Activated naive CD8-positive, alpha-beta T cell treated with anti-CD3 and anti-CD28 coated beads, Interleukin-2, amount 50 U/mL, for 16 hours (primary cell): Measurements from ENCODE around the gene ENC1.
A peak's percentile ranks its signal among the peaks of the same experiment; 100 is the strongest.
"Not testable (repeated sequence)": the region's sequence is repeated elsewhere in the genome, so short reads cannot be mapped to it uniquely, and the experiment has no call there.

ENCODE experiments used
- DNase-seq: peaks from one replicate; pipeline ENCODE4 v3.0.0-alpha.2; 2020; ENCODE audit warnings: low read depth, low spot score

Gene ENC1, protein sequence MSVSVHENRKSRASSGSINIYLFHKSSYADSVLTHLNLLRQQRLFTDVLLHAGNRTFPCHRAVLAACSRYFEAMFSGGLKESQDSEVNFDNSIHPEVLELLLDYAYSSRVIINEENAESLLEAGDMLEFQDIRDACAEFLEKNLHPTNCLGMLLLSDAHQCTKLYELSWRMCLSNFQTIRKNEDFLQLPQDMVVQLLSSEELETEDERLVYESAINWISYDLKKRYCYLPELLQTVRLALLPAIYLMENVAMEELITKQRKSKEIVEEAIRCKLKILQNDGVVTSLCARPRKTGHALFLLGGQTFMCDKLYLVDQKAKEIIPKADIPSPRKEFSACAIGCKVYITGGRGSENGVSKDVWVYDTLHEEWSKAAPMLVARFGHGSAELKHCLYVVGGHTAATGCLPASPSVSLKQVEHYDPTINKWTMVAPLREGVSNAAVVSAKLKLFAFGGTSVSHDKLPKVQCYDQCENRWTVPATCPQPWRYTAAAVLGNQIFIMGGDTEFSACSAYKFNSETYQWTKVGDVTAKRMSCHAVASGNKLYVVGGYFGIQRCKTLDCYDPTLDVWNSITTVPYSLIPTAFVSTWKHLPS

DNA sequence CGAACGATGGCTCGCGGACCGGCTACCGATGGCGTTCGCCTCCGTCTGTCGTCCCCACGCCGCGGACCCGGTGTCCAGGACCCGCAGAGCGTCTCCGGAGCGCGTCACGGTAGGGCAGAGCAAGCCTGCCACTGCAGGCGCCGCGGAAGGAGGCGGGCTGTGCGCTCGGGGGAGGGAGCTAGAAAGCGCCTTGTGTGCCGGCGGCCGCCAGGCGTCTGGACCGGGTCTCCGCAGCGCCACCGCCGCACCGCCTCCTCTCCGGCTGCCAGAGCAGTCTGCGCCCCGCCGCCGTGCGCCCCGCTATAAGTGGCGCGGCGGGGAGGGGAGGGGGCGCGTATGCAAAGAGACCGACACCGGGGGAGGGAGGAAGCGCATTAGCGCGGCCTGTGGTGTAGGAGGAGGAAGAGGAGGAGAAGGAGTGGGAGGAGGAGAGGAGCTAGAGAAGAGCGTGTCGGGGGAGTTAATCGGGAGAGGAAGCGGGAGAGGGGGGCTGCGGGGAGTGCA, at the start of gene ENC1:
TSS of gene ENC1 (minus strand) at position 279 of the 504 bp plus-strand sequence. CDS start 4,243 bp downstream, outside the sequence.
- DNase-seq: peak; percentile 32

DNA sequence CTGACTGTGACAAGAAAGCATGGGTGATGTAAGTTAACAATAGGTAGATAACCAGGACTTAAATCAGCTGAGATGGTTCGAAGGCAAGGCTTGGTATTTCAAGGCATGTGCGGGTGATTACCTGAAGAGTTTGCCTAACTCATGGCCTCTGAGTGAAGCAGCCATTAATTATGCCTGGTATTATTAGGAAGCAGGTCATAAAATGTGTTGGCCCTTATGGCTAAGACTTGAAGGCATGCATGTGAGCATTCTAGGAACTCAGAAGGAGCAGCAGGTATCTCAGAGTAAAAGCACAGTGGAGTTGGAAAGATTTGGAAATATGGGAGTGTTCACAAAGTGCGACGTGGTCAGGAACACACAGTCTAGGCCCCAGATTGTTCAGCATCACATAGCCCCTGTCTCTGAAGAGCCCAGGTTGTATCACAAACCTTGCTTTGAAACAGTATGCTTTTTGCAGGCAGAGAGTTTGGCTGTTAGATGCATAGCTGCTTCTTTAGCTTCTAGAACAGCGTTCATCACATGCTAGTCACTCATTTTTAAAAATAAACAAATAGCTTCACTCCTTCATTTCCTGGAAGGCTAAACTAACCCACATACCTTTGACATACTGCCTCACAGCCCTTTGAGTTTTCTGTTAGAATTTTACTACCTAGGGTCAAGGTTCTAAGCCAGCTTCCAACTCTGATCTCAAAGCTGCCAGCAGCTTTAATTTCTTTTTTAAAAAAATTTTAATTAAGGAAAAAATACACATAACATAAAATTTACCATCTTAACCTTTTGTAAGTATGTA, 46.6 kb upstream of the ENC1 start:
- DNase-seq: no peak

DNA sequence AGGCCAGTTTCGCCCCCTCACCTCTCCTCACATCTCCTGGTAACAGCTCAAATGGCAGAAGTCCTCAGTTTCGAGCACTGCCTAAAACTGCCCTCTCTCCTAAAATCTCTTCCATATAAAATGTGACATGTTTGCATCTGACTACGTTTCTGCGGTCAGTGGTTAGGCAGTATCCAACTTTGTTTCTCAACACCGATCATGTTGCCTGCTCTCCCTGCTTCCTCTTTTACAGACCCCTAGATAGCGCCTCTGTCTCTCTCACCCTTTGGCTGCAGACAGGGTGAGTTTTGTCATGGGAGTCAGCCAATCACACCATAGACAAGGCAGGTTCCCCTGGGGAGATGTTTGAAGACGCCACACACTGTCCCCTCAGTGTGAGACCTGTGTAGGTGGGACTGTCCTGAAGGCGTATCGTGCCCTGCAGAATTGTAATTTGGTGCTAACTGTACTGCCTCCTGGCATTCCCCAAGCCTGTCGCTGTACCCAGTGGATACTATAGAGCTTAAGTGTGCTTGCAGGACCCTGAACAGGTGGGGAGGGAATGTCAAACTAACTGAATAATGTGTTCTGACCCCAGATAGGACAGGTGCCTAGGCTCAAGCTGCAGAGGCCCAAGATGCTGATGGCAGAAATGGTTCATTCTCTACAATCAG, 45.6 kb upstream of the ENC1 start:
- DNase-seq: no peak

DNA sequence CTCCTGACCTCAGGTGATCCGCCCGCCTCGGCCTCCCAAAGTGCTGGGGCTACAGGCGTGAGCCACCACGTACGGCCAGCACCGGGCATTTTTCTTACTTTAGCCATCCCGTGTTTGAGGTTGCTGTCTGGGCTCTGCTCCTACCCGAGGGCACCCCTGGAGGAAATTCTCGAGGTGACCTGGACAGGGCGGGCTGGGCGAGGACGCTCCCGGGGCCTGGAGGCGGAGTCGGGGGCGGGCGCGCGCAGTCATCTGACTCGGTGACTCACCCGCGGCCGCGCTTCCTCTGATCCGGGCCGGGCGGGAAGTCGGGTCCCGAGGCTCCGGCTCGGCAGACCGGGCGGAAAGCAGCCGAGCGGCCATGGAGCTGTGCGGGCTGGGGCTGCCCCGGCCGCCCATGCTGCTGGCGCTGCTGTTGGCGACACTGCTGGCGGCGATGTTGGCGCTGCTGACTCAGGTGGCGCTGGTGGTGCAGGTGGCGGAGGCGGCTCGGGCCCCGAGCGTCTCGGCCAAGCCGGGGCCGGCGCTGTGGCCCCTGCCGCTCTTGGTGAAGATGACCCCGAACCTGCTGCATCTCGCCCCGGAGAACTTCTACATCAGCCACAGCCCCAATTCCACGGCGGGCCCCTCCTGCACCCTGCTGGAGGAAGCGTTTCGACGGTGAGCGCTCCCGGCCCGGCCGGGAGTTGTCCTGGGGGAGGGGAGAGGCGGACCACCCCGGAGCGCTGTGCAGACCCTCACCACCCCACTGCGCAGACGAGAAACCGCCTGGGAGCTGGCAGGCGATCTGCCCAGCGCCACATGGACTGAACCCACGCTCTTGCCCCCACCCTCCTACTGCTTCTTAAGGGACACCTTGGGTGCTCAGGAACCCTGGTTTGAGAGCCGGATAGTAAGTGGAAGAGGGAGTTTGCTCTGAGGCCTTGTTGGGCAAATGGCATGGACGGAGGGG, 44.6 kb upstream of the ENC1 start, which contains the start of gene HEXB:
TSS of gene HEXB (plus strand) at position 334 of the 952 bp plus-strand sequence. CDS start at position 362, 28 bp downstream.
- DNase-seq: peak; percentile 60

DNA sequence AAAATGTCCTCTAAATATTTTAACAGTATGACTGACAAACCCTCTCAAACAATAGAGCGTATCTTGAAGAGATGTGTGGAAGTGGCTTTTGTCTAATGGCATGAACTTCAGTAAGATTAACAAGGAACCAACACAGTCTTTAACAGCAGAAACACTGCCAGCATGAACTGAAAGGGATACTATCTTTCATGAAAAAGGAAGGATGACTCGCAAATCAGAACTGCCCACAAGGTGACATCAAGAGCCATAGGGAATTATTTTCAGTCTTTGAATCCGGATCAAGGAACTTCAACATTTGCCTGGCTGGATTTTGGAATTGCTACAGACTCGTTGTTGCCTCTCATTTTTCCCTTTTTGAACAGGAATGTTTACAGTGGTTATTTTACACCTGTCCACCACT, 39.4 kb upstream of the ENC1 start:
- no peak for DNase-seq

DNA sequence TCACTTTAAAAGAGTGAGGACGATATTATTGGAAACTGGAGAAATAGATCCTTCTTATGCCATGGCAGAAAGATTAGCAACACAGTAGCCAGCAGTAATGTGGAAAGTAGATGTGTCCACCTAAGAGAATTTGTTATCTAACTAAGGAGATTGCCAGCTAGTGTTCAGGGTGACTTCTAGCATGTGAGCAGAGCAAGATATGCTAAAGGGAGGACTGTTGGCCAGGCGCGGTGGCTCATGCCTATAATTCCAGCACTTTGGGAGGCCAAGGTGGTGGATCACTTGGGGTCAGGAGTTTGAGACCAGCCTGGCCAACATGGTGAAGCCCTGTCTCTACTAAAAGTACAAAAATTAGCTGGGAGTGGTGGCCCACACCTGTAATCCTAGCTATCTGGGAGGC, 38.8 kb upstream of the ENC1 start:
- not testable (repeated sequence) for DNase-seq

DNA sequence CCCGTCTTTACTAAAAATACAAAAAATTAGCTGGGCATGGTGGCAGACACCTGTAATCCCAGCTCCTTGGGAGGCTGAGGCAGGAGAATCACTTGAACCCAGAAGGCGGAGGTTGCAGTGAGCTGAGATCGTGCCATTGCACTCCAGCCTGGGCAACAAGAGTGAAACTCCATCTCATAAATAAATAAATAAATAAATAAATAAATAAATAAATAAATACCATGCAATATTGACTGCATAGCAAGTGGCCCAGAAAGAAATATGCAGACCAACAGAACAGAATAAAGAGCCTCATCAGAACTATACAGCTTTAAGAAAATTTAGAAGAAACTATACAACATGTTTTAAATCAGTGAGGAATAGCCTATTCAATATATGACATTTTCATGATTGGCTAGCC, 37.6 kb upstream of the ENC1 start:
- not testable (repeated sequence) for DNase-seq

DNA sequence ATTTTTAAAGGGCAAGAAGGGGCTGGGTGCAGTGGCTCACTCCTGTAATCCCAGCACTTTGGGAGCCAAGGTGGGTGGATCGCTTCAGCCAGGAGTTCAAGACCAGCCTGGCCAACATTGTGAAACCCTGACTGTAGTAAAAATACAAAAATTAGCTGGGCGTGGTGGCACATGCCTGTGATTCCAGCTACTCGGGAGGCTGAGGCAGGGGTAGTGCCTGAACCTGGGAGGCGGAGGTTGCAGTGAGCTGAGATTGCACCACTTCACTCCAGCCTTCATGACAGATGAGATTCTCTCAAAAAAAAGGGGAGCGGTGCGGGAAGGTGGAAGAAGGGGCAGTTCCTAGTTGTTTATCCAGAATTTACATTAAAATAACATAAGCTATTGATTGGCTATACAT, 35.9 kb upstream of the ENC1 start:
- not testable (repeated sequence) for DNase-seq

DNA sequence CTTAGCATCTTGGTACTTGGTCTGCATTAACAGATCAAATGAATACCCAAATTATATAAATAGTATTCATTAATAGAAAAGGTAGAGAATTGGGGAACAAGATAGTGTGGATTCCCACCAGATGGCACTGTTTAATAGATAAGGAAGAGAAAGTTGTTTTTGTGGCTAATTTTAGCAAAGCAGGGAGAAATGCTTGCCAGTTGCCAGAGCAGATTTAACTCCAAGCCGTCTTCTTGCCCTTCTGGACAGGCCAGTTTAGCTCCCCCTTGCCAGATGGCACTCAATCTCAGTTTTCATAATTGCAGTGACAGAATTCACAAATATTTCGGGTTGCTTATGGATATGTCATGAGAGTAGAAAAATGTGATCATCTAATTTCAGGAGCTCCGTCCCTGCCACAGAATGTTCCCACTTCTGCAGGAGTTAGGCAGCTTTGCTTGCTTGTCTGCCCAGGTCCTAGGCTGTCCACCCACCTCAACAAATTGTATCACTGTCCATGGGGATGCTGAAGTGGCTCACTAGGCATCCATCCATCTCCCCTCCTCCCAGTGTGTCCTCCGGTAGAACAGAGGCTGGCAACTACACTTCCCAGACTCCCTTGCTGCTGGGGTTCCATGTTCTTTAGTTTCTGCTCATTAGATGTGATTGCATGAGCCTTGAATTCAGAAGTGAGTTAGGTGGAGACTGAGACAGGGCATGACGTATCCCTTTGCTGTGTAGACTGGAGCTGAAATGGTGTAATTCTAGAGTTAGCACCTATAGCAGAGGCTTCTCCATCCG, 32.7 kb upstream of the ENC1 start:
- DNase-seq: no peak

DNA sequence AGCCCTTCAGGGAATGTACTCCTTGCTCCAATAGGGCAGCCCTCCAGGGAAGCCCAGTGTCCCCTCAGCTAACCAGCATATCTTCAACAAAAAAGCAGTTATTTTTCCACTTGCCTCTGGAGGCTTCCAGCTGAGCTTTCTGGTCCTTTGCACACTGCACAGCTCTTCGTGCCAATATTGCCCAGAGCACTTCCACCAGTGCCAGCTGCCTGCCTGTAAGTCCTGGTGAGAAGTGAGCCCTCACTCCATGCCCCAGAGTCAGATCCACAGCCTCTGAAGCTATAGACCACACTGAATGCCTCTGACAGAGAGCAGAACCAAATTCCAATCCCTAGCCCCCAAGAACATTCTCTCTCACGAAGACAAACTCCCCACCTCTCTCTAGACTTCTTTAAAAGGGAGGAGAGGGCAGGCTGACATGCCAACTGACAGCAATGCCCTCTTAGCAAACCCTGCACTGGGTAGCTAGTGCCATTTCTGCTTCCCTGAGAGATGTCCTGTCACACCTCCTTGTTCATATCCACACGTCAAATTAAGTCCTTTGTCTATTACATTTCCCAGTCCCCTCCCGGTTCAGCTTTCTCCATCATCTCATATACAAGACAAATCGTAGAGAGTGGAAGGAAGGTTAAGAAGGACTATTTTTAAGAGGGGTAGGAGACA, 31.8 kb upstream of the ENC1 start:
- no peak for DNase-seq

DNA sequence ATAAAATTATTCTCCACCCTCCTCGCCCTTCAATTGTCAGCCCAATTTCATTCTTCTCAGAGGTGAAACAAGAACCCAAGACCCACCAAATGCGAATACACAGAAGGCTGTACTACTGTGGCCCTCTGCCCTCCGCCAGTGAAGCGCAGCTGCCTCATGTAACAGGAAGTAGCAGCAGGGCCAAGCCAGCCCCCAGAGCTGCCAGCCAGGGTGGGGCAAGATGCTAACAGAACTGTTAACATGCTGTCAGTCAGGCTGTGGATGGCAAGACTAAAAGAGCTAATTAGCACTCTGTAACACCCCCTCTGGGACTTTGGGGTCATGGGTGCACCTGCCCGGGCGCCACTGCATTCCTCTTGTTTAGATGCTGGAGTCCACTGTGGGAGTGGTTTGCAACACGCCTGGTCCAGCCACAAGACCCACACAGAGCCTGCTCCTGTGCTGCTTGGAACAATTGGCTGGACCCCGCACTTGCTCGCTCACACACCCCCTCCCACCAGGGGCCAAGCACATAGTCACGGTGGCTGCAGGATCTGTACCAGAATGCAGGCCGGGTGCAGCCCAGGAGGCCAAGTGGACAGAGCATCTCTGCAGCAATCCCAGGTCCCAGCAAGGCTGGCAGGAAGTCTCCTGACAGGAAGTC, 30.0 kb upstream of the ENC1 start:
- no peak for DNase-seq

DNA sequence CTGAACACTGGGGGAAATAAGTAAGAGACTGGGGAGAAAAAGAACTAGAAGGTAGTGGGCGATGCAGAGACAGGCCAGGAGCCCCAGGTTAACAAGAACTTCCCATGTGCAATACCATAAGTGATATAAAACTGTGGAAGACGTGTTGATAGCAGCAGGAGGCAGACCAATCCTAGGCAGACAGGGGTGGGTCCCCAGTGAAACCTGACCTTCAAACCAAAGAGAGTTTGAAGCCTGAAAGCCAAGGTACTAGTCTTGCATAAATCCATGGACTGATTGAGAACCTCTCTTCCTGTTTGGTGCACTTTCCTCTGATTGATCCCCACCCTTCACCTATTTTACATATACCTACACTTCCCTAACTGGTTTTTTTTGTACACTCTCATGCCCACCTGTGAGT, 29.3 kb upstream of the ENC1 start:
- no peak for DNase-seq

DNA sequence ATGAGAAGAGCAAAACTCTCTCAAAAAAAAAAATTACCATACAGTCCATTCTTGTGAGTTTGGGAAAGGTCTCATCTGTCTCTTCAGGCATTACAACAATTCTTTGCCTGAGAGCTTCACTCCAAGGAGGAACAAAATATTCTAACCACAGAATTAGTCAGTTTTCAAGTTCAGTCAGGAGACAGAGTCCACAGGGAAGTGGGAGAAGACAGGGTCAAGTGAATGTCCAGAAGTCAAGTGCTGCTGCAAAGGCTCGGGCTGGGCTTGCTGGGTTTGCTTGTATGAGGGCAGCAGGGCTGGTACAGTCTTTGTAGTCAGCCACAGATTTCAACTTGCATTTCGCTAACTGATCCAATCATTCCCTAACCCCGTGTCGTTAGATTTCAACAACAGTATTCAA, 26.9 kb upstream of the ENC1 start:
- no peak for DNase-seq

DNA sequence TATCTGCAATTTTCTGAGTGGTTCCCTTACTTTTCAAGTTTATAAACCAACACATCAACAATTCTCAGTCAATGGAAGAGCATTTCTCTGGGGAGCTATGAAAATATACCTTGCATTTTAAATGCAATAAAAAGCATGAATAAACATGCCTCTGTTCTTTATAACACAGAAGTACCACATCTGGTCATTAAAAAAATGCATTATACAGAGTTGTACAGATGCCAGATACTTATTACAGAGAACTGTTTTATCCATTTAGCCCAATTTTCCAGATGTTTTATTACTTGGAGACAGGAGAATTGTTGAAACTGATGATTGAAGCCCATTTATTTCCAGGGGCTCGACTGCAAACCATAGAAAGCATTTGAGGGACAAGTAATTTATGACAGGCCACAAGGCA, 25.3 kb upstream of the ENC1 start:
- DNase-seq: no peak

DNA sequence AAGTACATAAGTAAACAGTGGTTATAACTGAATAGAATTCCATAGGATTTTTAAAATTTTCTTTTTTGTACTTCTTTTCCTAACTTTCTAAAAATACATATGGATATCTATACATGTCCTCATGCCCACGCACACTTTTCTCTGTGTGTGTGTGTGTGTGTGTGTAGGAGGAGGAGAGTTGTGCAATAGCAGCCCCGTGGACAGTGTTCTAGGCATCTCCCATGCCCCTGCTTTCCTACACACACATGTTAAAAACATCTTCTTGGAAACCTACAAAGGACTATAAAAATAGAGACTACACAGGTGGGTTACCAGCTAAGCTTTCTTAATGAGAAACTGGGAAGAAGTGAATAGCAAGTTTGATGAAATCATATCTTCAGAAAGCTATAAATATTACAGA, 24.7 kb upstream of the ENC1 start:
- no peak for DNase-seq

DNA sequence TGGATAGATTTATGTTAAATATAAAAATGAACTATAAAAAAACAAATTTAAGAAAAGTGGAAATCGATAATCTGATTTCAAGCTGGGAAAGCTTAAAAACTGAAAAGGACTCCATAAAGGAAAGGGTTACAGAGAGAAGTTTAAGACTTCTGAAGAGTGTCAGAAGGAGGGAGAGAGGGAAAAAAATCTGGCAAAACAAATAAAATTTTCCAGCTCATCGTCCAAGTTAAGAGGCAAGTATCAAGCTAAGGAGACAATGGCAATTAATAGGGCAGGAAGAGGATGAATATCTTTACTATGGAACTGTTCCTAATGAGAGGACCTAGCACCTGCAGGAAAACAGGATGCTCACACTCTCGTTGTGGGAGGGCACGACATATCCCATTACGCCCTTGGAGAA, 24.0 kb upstream of the ENC1 start:
- DNase-seq: no peak

DNA sequence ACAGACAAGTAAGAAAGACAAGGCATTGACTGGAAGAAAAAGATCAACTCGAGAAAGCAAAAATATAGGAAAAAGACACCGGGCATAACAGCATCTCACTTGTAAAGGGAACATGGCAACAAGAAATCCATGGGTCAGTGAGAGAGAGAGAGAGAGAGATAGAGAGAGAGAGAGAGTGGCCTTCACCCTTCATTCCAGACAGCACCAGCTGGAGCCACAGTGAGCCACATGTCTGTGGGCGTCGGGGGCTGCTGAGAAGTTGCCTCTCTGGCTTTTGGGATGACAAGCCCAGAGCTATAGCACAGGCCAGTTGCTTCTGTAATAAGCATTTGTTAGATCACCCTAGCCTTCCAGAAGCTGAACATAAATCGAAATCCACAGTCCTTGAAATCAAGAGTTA, 20.3 kb upstream of the ENC1 start:
- DNase-seq: no peak

DNA sequence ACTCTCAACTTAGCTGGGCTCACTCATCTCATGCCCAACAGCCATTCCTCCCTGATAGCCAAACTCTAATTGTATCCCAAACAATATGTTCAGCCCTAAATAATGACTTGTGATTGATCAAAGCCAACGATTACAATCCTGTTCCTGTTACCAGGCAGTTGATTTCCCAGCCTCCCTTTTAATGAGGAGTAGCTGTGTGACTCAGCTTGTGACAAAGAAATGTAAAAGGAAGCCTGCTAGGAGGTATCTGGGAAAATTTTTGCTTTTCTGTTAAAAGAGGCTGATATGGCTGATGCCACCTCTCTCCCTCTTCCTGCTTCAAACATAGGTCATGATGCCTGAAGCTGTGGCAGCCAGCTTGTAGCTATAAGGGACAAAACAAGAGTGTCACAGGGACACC, 19.6 kb upstream of the ENC1 start:
- DNase-seq: no peak

DNA sequence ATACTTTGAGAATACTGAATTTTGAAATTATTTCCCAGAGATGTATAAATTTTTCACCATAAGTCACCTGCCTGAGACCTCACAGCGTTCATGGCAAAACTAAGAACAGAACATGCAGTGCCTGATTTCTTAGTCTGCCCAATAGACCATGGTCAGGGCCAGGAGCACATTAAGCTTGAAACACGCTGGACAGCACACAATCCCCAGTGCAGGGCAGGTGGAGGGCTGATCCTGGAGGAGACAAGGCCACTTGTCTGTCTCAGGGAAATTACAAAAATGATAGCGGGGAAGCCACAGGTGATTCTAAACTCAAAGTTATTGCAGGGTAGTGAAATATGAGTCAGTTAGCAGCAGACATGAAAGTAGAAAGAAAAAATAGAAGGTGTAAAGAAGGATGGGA, 18.6 kb upstream of the ENC1 start:
- no peak for DNase-seq
